HG02973 (cell line): ENCODE measurements around the gene ABHD6.
A peak's percentile ranks its signal among the peaks of the same experiment; 100 is the strongest.
"Not testable (repeated sequence)": the region's sequence is repeated elsewhere in the genome, so short reads cannot be mapped to it uniquely, and the experiment has no call there.

Experiments used
- ATAC-seq: cut with Tn5 transposase; IDR thresholded peaks from one replicate; pipeline ENCODE4 v1.9.1; 2021; ENCODE audit warnings: moderate library complexity; ENCODE audit not compliant: unreplicated experiment

The ABHD6 gene

DNA sequence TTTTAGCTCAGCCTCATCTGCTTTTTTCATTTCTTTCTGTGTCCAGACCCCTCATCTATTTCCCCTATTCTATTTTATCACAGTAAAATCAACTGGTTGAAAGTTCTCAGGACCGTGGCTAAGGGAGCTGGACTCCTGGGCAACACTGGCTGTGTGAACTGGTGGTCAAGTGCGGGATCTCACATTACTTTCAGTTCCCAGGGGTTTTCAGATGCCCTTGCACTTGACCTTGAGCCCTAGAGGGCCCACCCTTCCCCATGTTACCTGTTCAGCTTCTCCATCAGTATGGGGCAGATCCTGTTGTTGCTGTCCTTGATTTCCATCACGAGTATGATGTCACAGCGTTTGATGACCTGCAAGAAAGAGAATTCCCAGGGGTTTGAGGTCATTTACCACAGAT, 29.6 kb upstream of the ABHD6 start:
- no peak for ATAC-seq

GRCh38 chr3:58209933-58210332, 27.7 kb upstream of the ABHD6 start:
- ATAC-seq: no peak

- ATAC-seq: no peak
Observed at GRCh38 chr3:58210761-58211460, 26.7 kb upstream of the ABHD6 start, which contains the start of gene DNASE1L3. TSS of gene DNASE1L3 (minus strand) at chr3:58210972. CDS start at chr3:58210906, 66 bp downstream.

- peak; percentile 86 for ATAC-seq
Observed at GRCh38 chr3:58214484-58215316, 22.9 kb upstream of the ABHD6 start.

GRCh38 chr3:58215317-58216025, 22.1 kb upstream of the ABHD6 start:
- ATAC-seq: peak; percentile 2

DNA sequence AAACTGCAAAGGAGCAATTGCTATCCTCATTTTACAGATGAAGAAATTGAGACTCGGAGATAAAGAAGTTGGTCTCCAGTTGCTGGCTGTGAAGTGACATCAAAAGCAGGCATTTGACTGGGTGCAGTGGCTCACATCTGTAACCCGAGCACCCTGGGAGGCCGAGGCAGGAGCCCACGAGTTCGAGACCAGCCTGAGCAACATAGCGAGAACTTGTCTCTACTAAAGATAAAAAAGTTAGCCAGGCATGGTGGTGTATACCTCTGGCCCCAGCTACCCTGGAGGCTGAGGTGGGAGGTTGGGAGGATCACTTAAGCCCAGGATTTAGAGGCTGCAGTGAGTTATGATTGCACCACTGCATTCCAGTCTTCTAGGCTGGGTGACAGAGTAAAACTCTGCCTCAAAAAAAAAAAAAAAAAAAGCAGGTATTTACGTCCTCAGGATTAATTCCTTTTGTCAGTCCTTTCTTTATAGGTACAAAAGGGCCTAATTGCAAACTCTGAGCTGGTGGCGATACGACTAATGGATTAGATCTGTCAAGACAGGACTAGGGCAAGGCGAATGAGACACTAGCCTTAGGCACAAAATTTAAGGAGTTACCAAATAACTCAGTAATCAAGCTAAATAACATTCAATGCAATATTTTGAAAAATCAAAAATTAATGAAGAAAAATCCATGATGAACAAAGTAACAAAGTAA, 20.9 kb upstream of the ABHD6 start:
- no peak for ATAC-seq

DNA sequence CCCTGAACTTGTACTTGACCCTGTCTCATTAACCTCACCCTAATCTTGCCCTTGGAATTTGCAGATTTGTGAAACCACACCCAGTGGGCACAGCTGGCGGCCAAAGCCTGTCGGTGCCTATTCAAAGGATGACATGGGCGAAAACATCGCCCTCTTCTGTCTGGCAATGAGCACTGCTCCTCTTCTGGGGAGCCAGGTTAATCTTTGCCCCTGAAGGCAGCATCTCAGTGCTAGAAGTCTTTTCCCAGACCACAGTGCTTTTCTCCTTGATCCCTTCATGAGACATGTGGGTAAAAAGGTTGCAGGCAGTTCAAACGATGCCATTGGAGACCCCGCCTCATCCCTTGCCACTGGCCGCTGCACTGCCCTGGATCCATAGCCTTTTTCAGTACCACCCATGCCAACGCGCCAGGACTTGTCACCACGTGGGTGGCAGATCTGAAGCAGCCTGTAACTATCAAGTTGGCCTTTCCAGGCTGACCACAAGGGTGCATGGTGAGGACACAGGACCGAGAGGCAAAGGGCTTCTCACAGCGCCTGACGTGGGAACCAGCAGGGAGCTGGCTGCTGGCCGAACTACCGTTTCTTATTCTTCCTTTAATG, 20.3 kb upstream of the ABHD6 start:
- peak; percentile 23 for ATAC-seq

GRCh38 chr3:58218904-58219303, 18.7 kb upstream of the ABHD6 start:
- no peak for ATAC-seq

- no peak for ATAC-seq
Observed at GRCh38 chr3:58222161-58222724, 15.3 kb upstream of the ABHD6 start.

DNA sequence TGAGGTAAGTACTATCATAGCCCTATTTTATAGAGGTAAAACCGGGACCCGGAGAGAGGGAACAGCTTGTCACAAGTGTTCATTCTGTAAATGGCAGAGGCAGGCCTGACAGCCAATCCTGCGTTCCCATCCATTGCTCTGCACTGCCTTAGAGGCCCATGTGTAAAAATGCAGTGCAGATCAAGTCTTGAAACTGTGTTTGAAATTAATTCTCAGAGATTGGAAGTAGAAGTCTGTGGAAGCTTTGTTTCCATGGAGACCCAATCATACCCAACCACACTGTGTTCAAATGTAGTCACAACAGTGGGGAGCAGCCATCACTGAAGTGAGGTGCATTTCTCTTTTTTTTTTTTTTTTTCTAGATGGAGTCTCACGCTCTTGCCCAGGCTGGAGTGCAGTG, 13.7 kb upstream of the ABHD6 start:
- ATAC-seq: no peak

DNA sequence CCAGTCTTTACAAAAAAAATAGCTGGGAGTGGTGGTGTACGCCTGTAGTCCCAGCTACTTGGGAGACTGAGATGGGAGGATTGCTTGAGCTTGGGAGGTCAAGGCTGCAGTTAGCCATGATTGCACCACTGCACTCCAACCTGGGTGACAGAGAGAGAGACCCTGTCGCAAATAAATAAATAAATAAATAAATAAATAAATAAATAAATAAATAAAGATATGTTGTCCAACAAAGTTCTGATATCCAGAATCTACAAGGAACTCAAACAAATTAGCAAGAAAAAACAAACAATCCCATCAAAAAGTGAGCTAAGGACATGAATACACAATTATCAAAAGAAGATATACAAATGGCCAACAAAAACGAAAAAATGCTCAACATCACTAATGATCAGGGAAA, 9.7 kb upstream of the ABHD6 start:
- ATAC-seq: not testable (repeated sequence)

- ATAC-seq: no peak
Observed at GRCh38 chr3:58230876-58231552, 6.6 kb upstream of the ABHD6 start.

- ATAC-seq: no peak
Observed at GRCh38 chr3:58231666-58232065, 5.9 kb upstream of the ABHD6 start.

- ATAC-seq: no peak
Observed at GRCh38 chr3:58234516-58234931, 3.1 kb upstream of the ABHD6 start.

DNA sequence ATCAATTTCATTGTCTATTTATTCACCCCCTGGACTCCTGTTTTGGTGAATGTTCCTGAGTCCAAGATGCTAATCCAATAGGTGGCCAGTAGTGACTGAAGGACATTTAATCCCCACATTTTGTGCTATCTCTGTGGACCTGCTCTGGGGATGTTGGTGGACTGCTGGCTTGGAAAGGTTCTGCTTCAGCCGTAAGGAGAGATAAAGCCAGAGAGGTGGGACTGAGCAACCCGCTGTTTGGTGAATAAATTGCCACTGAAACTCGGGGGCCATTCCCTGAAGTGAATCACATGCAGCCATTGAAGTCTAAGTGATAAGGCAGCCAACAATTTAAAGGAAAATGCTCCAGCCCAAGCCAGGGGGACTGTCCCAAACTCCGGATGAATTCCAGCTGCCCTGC, 1.6 kb upstream of the ABHD6 start:
- no peak for ATAC-seq

DNA sequence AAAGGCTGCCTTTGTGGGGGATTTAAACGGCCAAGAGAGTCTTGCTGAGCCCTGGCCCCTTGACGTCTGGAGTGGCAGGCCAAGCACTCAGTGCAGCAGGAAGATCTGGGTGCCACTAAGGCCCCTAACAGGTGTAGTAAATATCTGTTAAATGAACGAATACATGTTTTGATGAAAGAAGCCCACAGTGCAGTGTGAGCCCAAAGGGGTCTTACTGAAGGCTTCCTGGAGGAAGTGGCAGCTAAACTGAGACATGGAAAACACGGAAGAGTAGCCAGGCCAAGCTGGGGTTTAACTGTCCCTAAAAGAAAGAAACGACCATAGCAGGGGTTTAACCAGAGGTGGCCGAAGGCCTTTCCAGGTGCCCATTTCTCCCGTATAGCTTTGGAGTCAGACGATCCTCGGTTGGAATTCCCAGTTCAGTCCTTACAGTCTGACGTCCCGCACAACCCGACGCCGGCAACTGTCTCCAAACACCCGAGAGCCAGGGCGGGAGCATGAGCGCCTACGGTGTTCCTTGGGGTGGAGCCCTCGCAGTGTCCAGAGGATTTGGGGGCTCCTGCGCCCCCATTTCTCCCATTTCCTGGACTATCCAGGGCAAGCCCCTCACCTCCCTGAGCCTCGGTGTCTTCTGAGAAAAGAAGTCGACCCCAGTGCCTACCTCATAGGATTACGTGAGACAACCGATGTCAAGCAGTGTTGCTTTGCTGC, 910 bp upstream of the ABHD6 start:
- no peak for ATAC-seq

DNA sequence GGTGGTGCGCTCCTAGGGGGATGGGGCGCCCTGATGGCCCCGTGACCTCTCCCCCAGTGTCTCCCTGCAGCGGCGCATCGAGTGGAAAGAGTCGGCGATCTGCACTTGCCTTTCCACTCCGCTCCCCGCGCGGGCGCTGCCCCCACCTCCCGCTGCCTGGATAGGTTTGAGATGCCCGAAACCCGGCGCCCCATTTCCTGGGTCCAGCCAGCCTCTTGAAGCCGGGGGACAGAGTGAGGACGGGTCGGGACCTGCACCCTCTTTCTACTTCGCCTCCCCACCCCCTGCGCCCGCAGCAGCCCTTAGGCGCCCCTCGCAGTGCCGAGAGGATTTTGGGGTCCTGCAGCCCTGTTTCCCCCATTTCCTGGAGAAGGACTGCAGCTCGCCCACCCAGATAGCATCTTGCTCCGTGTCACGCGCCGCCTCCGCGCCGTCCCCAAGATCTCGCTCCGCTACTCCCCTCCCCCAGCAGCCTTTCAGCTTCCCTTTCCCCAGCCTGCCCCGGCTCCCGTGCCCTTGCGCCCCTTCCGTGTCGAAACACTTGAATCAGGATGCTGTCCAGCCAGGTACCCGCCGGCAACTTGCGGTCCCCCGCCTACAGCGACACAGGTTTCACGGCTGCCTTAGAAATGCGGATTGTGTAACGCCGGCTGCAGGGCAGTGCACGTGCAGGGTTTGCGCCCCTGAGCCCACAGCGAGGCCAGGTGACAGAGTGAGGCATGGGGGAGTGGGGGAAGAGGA, 519 bp downstream of the ABHD6 start:
- ATAC-seq: peak; percentile 33

- ATAC-seq: no peak
Observed at GRCh38 chr3:58238830-58239229, 1.2 kb downstream of the ABHD6 start.
